Mesenteric fat pad (tissue), 1 donor: ENCODE results near the gene GABRR2. TPM values are rescaled to one million over a fixed set of nuclear protein-coding genes. Genes with fewer than 3 reads are reported as not detected.

Source experiments
- DNase-seq: peaks from one replicate; pipeline ENCODE4 v3.0.0-alpha.2; 2020; ENCODE audit warnings: low spot score
- total RNA-seq: library from RNA; stranded (reverse); fragmentation: NEBNext Ultra II Directional; extraction: Animal tissue kit (Norgen Biotek cat#: 25700); gene quantifications from one replicate; pipeline ENCODE4 v1.2.1, GENCODE V29; 2021
- donor health status: DM: yes; HTN: yes; CAD: no.

Gene GABRR2
- total RNA-seq, 1 donor from 2014 or later, result 2.2 TPM

DNA sequence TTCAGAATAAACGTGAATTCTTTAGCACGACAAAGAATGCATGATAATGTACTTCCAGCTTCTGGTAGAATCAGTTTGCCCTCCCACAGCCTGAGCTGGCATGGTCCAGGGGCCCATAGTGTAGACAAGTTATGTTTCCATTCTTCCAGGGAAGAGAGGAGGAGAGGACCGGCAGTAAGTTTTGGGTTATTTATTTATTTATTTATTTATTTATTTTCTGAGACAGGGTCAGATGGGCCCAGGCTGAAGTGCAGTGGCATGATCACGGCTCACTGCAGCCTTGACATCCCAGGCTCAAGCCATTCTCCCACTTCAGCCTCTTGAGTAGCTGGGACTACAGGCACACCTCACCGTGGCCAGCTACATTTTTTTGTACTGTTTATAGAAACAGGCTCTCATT is 102.6 kb downstream of the GABRR2 start:
- DNase-seq, result no peak

DNA sequence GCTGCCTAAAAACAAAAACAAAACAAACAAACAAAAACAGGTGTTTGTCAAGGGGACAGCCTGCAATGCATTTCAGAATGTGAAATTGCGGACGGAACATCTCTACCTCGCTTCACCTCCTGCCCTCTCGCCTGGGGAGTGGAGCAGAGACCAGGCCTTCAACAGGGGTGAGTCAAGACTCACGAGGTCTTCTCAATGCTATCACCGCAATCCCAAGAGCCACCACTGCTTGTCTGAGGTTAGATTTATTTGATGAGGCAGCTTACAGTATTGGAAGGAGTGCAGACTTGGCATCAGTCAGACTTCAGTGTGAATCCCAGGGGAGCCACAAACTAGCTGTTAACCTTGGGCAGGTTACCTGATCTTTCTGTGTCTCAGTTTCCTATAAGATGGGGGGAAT is 105.6 kb downstream of the GABRR2 start:
- no peak for DNase-seq

DNA sequence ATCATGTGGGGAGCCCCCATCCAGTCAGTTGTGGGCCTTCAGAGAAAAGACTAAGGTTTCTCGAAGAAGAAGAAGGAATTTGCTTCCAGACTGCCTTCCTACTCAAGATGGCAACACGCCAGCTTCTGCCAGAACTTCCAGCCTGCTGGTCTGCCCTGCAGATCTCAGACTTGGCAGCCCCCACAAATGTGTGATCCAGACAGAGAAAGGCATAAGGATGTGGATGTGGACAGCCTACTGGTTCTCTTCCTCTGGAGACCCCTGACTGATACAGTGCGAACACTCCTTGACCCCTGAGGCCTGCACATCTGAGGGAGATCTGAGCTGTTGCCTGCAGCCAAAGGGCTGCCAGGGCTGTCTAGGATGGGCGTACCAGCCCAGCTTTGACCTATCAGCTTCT is 106.5 kb downstream of the GABRR2 start:
- DNase-seq, result no peak

Other genes starting within 250 kb of the GABRR2 start
- 265 TPM for gene PNRC1, start 234.5 kb downstream of the GABRR2 start, total RNA-seq
- 1.5 TPM for gene SRSF12, start 197.2 kb downstream of the GABRR2 start, total RNA-seq
- gene PM20D2, start 169.2 kb downstream of the GABRR2 start, total RNA-seq, result 3.9 TPM
- not detected for gene GABRR1, start 97.9 kb downstream of the GABRR2 start, total RNA-seq
- gene UBE2J1, start 37.4 kb upstream of the GABRR2 start, total RNA-seq, result 40.4 TPM
- gene RRAGD, start 97.0 kb upstream of the GABRR2 start, total RNA-seq, result 28.7 TPM
- gene ANKRD6, start 117.9 kb upstream of the GABRR2 start, total RNA-seq, result 7.1 TPM